GM18507 (cell line): ENCODE data around the gene RAB15.

Source experiments
- DNase-seq: peaks from one replicate; pipeline ENCODE4 v3.0.0; 2011; ENCODE audit warnings: low read depth; ENCODE audit not compliant: insufficient read length; ENCODE audit errors: extremely low spot score
- FAIRE-seq: peaks from 2 replicates; lab custom pipeline; 2011; peaks lifted over from hg19 to GRCh38; lab: Jason Lieb, UNC

The RAB15 gene

DNA sequence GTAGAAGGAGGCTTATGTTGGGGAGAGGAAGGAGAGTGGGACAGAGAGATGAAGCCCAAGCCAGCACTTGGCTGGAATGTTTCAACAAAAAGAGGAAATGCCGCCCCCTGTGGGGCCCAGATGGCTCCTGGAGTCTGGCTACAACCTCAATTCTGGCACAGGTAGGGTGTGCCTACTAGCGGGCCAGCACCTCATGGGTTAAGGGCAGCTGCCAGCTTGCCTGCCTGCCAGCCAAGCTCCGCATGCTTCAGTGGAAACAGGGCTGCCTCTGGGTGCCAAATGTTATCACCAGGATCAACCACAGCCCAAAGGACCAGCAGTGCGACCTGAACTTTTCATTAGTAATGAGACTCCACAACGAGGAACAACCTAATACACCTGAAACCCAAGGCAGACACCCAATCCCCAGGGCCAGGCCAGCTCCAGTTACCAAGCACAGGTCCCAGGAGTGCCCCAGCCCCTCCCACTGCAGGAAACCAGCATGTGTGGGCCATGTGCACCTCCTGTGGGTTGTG is 11.3 kb downstream of the RAB15 start:
- FAIRE-seq: no peak
- DNase-seq: no peak

- no peak for FAIRE-seq
- no peak for DNase-seq
Observed at GRCh38 chr14:64958743-64959142, 13.4 kb downstream of the RAB15 start.

DNA sequence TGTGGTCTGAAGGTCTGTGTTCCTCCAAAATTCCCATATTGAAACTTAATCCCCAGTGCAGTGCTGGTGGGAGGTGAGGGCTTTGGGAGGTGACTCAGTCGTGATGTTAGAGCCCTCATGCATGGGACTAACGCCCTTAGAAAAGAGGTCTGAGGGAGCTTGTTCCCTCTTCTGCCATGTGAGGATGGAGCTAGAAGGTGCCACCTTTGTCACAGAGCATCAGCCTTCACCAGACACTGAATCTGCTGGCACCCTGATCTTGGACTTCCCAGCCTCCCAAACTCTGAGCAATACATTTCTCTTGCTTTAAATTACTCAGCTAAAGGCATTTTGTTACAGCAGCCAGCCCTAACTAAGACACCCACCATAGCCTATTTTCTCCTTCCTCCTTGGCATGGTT is 13.9 kb downstream of the RAB15 start:
- FAIRE-seq: no peak
- no peak for DNase-seq

DNA sequence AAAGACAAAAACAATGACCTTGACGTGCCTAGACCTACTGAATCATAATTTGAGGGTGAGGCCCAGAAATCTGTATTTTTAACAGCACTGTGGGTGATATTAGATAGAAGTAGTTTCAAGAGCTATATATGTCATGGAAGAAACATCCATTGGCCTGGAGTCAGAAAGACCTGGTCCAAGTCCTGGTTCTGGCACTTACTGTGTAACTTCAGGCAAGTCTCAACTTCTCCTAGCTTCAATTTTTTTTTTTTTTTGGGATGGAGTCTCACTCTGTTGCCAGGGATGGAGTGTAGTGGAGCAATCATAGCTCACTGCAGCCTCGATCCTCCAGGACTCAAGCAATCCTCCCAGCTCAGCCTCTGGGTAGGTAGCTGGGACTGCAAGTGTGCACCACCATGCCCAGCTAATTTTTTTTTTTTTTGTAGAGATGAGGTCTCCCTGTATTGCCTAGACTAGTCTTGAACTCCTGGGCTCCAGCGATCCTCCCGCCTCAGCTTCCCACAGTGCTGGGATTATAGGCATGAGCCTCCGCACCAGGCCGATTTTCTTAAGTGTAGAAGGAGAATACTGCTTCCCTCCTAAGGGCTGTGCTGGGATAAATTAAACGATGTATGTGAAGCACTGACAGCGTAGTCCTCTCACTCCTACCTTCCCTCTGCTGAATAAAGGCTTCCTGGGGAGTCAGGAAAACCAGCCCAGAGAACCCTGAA is 15.3 kb downstream of the RAB15 start:
- FAIRE-seq (no peak), DNase-seq (no peak)

DNA sequence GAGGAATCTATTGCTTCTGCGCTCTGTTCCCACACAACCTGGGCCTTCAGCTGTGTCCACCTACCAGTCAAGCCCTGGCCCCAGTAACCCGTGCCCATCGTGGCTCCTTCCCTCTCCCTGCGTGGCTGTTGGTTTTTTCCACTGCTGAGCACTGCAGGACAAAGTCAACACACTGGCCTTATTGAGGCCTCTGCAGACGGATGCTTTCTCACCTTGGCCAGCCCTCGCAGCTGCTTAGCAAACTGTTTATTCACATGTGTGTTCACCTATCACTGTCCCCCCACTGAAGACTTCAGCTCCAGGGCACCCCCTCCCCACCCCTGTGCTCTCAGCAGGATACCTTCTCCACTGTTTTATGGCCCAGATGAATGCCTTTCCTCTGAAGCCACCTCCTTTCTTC is 16.8 kb downstream of the RAB15 start:
- FAIRE-seq: no peak
- no peak for DNase-seq

DNA sequence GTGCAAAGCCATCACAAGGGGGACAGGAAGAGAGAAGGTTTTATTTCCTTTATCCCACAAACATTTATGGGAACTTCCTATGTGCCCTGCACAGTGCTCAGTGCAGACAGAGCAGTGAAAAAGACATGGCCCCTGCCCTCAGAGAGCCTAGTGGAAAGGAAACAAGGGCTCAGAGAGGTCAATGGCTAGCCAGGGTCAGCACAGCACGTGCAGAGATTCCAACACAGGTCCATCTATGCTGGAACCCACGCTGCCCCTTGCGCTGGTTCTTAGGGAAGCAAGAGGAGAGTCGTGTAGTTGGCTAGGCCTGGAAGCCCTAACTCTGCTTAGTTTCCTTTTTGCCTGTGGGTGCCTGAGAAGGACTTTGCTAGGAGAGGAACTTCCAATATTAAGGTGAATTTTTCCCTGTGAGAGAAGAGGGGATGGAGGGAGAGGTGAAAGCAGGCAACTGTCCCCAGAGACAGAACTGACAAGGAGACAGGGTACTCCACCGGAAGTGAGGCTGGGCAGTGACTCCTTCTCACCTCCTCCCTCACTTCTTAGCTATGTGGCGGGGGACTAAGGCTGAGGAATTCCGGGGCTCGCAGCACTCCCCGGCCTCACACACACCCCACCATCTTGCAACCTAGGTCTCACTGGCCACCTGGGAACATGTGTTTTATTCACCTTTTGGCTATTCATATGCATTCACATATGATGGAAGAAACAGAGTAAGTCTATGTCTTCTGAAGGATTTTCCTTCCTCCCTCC is 17.5 kb downstream of the RAB15 start:
- DNase-seq: no peak
- FAIRE-seq: no peak

GRCh38 chr14:64953661-64954060 is 18.5 kb downstream of the RAB15 start:
- no peak for FAIRE-seq
- no peak for DNase-seq

- FAIRE-seq (no peak), DNase-seq (no peak)
Observed at GRCh38 chr14:64953310-64953654, 18.9 kb downstream of the RAB15 start.

DNA sequence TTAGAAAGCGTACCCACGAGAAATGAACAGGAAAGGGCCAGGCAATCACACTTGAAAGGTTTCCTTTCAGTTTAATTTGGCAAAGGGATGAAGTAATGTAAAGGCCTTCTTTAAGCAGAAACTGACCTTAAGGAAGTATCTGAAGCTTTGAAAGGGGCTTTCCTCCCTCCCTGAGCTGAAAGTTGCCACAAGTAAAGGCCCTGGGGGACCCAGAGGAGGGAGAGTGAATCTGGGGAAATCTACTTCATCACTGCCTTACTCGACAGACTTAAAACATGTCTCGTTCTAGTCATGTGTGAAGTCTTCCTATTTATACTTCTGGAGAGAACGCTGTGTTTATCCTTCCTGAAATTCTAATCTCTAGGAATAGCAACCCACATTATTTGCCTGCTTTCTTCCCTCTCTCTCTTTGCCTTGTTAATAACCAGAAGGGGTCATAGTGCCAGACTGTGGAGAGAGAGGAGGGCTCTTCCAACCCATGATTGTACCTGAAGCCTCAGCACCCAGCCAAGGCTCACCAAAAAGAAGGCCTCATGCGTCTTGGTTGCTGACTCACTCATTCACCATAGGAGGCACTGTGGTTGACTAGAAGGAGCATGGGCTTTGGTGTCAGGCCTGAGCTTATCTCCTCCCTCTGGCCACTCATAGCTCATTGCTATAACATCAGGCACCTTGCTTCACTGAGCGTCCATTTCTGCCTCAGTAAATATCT is 19.4 kb downstream of the RAB15 start:
- FAIRE-seq: peak; percentile 88
- peak; percentile 37 for DNase-seq

GRCh38 chr14:64951724-64952123 is 20.4 kb downstream of the RAB15 start:
- no peak for DNase-seq
- no peak for FAIRE-seq

DNA sequence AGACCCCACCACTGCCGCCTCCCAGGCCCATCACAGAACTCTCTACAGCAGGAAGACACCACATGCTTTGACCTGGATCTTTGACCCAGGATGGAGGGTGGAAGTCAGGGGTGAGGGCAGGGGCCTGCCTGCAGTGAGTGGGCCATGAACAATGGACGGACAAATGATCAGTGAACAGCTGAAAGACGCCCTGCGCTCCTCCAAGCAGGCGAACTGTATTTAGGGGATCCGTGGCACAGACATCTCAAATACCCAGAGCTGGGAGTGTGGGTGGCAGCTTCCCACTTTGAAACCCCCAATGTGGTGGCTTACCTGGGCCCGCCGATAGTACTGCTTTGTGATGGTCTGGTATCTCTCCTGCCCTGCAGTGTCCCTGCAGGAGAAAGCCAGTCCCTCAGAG is 20.8 kb downstream of the RAB15 start:
- FAIRE-seq (no peak), DNase-seq (no peak)

GRCh38 chr14:64950889-64951288 is 21.2 kb downstream of the RAB15 start:
- FAIRE-seq: no peak
- no peak for DNase-seq

- FAIRE-seq: no peak
Observed at GRCh38 chr14:64948612-64949210, 23.4 kb downstream of the RAB15 start.

DNA sequence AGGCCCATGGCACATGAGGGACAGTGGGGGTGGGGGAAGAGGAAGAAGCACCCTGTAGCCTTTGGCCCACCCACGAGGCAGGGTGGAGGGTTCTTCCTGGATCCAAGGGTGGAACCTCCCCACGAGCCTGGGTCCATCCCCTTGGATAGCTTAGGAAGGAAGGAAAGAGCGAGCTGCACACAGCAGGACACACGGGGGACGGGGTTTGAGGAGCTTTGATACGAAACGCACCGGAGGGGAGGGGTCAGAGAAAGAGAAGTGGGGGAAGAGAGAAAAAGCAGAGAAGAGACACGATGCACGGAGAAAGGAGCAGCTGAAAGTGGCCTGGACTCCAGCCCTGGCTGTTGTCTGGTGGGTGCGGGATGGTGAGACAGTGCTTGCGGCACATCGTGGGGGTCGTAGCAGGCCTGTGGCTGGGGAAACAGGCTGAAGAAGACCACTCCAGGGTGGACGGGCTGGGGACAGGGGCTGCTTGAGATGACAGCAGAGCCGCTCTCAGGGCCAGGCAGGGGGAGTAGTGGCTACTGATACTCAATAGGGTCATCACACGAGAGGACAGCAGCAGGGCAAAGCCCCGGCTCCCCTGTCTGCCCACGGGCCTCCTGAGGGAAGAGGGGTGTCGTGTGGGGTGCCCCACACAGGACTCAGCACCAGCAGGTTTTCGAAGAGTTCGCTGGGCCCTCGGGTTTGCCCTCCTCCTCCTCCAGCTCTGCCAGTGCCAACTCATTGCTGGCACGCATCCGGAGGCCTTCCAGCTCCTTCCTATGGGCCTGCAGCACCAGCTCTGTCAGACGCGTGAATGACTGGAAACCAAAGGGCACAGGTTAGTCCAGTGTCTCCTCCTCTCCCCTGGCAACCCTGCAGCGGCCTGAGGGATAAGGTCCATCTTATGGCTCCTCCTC is 24.2 kb downstream of the RAB15 start:
- DNase-seq (no peak), FAIRE-seq (no peak)

More at GRCh38 chr14:64948612-64949210, 23.4 kb downstream of the RAB15 start:
- no peak for DNase-seq

DNA sequence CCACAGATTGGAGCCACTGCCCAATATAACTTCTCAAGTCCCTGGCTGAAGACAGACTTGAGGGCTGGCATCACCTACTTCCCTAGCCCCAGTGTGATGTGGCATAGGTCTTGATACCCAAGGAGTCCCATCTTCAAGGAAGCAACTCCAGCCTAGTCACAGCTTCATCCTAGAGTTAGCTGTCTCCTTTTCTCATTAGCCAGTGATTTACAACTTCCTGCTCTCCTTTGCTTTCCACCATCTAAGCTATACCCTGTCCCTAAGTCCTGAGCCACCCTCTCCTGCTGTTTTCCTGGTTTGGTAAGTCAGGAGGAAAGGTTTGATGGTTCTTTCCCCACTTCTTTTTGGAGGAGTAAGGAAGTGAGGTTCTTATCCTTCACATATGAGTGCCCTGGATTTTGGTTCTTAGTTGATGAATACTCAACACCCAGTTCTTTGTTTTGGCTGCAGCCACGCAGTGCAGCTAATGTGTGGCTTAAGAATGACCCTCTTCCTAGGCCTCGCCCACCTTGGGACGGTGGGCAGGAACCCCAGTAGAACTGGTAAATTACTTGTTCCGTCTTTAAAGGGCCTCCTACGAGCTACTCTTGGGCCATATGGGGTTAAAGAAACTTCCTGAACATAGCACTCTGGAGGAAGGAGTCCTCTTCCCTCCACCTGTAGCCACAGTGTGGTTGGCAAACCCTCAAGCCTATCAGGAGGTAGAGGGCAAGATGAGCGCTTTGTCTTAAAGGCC is 25.7 kb downstream of the RAB15 start:
- no peak for FAIRE-seq

GRCh38 chr14:64945431-64946178 is 26.5 kb downstream of the RAB15 start:
- FAIRE-seq: no peak
- DNase-seq: no peak

More for the DNA sequence above, 25.7 kb downstream of the RAB15 start:
- DNase-seq: no peak

- FAIRE-seq (no peak), DNase-seq (no peak)
Observed at GRCh38 chr14:64944861-64945260, 27.3 kb downstream of the RAB15 start.

DNA sequence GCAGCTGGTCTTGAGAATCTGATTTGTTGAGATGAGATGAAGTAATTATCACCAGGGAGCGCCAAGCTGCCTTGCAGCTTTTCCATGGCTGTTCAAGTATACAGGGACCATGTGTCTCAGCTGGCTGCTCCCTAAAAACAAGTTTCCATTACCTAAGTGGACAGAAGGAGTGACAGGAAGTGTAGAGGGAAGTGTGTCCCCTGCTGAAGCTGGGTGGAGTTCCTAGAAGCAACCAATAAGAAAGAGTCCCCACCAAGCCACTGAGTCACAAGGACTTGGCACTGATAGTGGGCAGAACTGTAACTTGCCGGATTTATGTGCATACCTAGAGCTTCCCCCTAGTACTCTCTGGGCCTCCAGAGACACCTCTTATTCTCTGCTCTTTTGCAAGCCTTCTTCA is 28.1 kb downstream of the RAB15 start:
- FAIRE-seq: no peak
- no peak for DNase-seq
